Endometrial microvascular endothelial cells (primary cell): ENCODE results near the gene STK32A. TPM values are rescaled to one million over a fixed set of nuclear protein-coding genes. Genes with fewer than 3 reads are reported as not detected.
"Not testable (repeated sequence)": the region's sequence is repeated elsewhere in the genome, so short reads cannot be mapped to it uniquely, and the experiment has no call there.

Experiments used
- in situ Hi-C: cut with HindIII; loops from 2 replicates; pipeline ENCODE4 v1.10.0; 2017; ENCODE audit warnings: low sequenced_read_pairs, low pct_unique_long_range_greater_than_20kb; ENCODE audit errors: inconsistent ontology term
- total RNA-seq: library from RNA; depleted of rRNA; stranded (reverse); fragments of >200 nt; gene quantifications from one replicate; pipeline ENCODE4 v1.2.3, GENCODE V29; 2015; ENCODE audit errors: inconsistent ontology term

STK32A gene
- not detected for total RNA-seq

GRCh38 chr5:147234825-147235635 is at the start of gene STK32A:
Gene STK32A (plus strand): TSS chr5:147235026. CDS start chr5:147239635, 4,609 bp downstream.
- in situ Hi-C loops, result no loop called here

GRCh38 chr5:147187099-147187540 is 47.7 kb upstream of the STK32A start:
- in situ Hi-C loops, result no loop called here

GRCh38 chr5:147188200-147189108 is 46.4 kb upstream of the STK32A start:
- in situ Hi-C loops, result no loop called here

- in situ Hi-C loops, result no loop called here
Observed at GRCh38 chr5:147189109-147189424, 45.8 kb upstream of the STK32A start.

- in situ Hi-C loops, result no loop called here
Observed at GRCh38 chr5:147190331-147190730, 44.5 kb upstream of the STK32A start.

- in situ Hi-C loops, result no loop called here
Observed at GRCh38 chr5:147193123-147193522, 41.7 kb upstream of the STK32A start.

GRCh38 chr5:147200004-147200403 is 34.8 kb upstream of the STK32A start:
- in situ Hi-C loops, result no loop called here

- in situ Hi-C loops, result no loop called here
Observed at GRCh38 chr5:147203213-147203612, 31.6 kb upstream of the STK32A start.

- in situ Hi-C loops, result no loop called here
Observed at GRCh38 chr5:147204576-147204975, 30.2 kb upstream of the STK32A start.

GRCh38 chr5:147208134-147208533 is 26.7 kb upstream of the STK32A start:
- in situ Hi-C loops, result no loop called here

GRCh38 chr5:147216552-147217154 is 18.2 kb upstream of the STK32A start:
- in situ Hi-C loops, result no loop called here

- in situ Hi-C loops, result no loop called here
Observed at GRCh38 chr5:147223343-147223742, 11.5 kb upstream of the STK32A start.

GRCh38 chr5:147223948-147224791 is 10.7 kb upstream of the STK32A start:
- in situ Hi-C loops, result no loop called here

GRCh38 chr5:147225938-147226337 is 8.9 kb upstream of the STK32A start:
- in situ Hi-C loops, result no loop called here

- in situ Hi-C loops, result no loop called here
Observed at GRCh38 chr5:147226512-147226911, 8.3 kb upstream of the STK32A start.

- in situ Hi-C loops, result no loop called here
Observed at GRCh38 chr5:147234239-147234824, 494 bp upstream of the STK32A start.

GRCh38 chr5:147240266-147240985 is 5.6 kb downstream of the STK32A start:
- in situ Hi-C loops, result no loop called here

GRCh38 chr5:147243238-147243637 is 8.4 kb downstream of the STK32A start:
- in situ Hi-C loops, result not testable (repeated sequence)
